Activated gamma-delta T cell treated with Interleukin-2 at 50 U/mL for 16 hours (primary cell): Measurements from ENCODE around the gene PRPF40B.
"Not testable (repeated sequence)": the region's sequence is repeated elsewhere in the genome, so short reads cannot be mapped to it uniquely, and the experiment has no call there.

ENCODE experiments used
- DNase-seq: peaks from one replicate; pipeline ENCODE4 v3.0.0-alpha.2; 2020

The PRPF40B gene

DNA sequence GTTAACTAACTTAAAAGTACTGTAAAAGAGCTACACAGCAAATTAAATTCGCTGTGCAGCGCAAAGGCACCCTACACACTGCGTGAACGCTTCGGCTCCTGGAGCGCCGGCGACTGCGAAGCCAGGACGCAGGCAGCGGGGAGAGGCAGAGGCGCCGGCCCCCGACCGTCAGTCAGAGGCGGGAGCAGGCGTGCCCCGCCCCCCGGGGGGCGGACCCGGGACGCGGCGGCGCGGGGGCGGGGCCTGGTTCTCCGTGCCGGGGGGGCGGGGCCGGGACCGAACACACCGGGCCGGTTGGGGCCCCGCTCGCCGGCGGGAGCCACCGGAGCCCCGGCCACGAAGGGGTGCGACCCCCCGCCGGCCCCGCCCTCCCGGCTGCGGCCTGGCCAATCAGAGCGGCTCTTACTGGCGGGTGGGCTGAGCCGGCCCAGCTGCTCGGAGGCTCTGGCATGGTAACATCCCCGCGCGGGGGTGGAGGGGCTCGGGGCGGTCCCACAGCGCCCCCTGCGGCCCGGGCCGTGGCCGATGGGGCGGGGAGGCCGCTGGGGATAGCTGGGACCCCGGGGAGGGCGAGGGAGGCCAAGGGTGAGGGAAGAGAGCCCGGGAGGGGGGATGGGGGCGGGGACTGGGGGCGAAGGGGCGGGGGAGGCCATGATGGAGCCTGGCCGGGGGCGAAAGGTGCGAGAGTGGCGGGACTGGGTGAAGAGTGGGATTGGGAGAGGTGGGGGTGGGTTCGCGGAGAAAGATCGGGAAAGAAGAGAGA is at the start of gene PRPF40B:
TSS of gene PRPF40B (plus strand) at position 420 of the 763 bp plus-strand sequence. CDS start at position 450, 30 bp downstream.
- DNase-seq: peak; percentile 80

GRCh38 chr12:49577589-49578315 is 45.6 kb upstream of the PRPF40B start:
- no peak for DNase-seq

DNA sequence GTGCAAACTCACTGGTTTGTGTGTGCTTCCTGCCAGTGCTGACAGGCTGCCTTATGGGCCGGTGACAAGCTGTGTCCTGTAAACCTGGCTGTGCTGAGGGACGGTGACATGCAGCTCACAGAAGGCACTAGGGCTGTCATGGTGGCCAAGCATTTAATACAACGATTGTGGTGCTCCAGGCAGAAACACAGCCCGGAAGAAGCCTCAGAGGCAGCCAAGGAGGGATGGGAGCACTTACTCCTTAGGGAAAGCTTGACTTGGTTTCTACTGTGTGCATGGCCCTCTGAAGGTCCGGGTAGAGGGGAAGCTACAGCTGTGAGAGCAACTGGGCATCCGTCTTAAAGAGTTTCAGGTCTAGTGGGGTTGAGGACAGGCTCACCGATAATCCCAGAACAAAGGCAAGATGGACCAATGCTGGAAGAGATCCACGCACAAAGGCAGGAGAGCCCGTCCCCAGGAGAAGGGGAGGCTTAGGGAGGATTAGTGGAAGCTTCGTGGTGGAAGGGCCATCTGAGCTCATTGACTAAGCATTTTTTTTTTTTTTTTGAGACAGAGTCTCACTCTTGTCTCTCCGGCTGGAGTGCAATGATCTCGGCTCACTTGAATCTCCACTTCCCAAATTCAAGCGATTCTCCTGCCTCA is 44.8 kb upstream of the PRPF40B start:
- DNase-seq: no peak

- peak; percentile 57 for DNase-seq
Observed at GRCh38 chr12:49580572-49581535, 42.5 kb upstream of the PRPF40B start.

- DNase-seq: no peak
Observed at GRCh38 chr12:49582201-49582600, 41.2 kb upstream of the PRPF40B start.

GRCh38 chr12:49582850-49583249 is 40.5 kb upstream of the PRPF40B start:
- no peak for DNase-seq

DNA sequence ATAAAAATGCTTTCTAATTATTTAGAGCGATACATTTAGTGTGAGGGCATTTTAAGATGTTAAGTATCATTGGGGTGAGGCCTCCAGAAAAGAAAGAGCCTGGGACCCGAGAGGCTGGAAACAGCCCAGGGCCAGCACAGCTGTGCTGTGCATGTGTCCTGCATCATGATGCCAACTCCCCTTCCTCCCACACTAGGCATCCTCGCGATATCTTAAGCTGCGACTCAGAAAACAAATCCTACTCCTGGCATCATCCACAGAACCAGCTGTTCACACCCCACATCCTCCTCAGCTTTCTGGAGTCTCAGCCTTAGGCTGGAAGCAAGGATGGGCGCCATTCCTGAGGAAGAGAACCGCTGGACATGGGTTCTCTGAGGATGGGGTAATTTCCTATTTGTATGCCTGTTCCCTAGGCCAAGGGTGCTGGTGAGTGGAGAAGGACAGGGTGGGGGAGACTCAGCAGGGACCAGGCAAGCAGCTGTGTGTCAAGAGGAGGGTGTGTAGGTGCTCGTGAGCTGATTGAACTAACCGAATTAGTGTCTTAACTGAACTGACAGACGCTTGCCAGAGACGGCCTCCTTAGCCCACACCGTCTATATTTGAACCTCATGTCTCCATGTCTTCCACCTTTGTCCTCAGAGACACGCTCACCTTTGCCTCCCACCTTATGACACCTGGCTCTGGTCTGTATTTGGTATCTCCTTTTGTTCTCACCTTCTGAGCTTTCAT is 39.8 kb upstream of the PRPF40B start:
- DNase-seq: no peak

GRCh38 chr12:49584591-49584990 is 38.8 kb upstream of the PRPF40B start:
- no peak for DNase-seq

GRCh38 chr12:49585477-49586459 is 37.6 kb upstream of the PRPF40B start:
- DNase-seq: no peak

GRCh38 chr12:49587174-49587908 is 36.0 kb upstream of the PRPF40B start:
- DNase-seq: no peak

DNA sequence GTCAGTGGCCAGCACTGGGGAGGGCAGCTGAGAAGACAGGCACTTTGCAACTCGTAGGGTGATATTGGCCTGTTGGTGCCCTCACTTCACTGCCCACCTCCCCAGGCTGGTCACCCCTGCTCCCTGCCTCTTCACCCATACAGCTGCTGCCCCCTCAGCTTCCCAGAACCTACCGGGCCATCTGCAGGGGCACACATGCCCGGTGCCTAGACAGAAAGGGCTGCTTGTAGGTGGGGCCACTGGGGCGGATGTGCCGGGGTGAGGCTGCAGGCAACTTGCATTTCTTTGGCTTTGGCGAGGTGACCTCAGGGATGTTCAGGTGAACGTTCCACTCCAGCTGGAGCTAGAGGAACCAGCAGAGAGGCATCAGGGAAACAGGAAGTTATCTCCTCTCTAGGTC is 35.1 kb upstream of the PRPF40B start:
- no peak for DNase-seq

DNA sequence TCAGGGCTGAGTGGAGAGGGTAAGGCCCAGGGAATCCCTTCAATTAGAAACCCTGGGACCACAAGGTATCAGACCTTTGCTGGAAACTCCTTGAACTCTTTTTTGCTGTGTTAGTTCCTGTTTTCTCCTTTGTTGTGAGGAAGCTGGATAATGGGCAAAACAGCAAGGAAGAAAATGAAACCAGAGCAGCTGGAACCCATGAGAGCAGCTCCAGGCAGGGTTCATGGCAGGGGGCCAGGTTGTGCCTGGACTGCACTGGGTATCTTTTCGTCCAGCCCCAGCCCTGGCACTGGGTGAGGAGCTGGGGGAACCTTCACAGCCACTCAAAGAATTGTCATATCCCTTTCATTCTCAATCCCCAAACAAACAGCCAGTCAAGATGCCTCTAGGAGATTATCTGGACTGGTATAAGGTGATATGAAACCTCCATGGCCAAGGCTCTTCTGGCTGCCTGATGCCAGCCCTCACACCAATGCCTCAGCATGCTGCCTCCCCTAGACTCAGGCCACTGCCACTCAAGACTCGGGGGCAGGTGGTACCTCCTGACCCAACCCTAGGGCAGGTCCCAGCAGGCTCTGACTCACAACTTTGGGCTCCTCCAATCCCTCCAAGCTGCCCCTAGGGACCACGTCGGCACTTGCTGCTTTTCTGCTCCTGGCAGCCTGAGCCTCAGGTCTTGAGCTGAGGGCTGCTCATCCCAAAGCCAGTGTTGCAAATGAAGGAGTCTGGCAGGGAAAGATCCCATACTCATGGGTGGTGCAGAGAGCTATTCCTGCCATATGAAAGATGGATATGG is 34.4 kb upstream of the PRPF40B start:
- DNase-seq: no peak

DNA sequence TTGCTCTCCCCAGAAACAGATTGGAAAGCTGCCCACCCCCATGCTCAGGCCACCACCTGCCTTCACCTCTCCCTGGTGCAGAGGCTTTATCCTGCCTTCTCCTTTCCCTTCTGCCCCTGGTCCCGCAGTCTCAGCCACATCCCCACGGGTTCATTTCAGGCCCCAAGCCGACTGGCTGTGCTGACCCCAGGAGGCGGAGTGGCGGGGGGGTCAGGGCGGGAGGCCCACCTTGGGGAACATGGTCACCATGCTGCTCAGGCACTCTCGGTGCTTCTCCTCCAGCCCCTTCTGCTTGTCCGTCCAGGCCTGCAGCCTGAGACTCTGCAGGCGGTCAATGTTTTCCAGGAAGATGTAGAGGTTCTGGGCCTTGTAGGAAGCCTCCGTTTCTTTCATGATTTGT is 24.8 kb upstream of the PRPF40B start:
- DNase-seq: no peak

GRCh38 chr12:49599961-49600360 is 23.4 kb upstream of the PRPF40B start:
- no peak for DNase-seq

GRCh38 chr12:49603721-49604120 is 19.6 kb upstream of the PRPF40B start:
- DNase-seq: no peak

DNA sequence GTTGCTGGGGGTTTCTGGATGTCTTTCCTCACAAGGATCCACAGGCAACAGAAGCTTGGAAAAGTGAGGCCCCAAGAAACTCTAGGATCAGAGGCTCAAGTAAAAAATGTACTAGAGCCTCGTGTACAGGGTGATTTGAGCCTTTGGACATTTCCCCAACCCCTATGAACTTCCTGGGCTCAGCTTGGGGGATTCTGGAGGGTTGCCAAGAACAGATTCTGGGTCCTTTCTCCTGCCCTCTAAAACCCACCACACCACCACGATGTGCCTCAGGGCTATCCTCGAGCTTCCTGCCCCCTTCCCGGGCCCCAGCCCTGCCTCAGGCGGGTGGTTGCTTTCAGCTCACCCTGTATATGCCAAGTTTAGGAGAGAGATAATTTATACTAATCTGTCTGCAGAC is 18.5 kb upstream of the PRPF40B start:
- DNase-seq: no peak

DNA sequence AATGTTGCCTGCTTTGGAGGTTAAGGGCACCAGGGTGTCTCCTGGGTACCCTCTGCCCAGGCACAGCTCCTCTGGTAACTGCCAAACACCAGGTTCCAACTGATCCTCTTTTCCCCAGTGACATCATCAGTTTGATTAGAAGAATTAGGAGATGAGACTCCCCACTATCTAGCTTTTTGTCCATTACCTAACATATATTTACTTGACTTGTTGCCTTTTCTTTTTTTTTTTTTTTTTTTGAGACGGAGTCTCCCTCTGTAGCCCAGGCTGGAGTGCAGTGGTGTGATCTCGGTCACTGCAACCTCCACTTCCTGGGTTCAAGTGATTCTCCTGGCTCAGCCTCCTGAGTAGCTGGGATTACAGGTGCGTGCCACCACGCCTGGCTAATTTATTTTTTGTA is 17.8 kb upstream of the PRPF40B start, which contains the start of gene FAM186B:
TSS of gene FAM186B (minus strand) at position 101 of the 400 bp plus-strand sequence. CDS start 162 bp downstream, outside the sequence.
- DNase-seq: not testable (repeated sequence)

DNA sequence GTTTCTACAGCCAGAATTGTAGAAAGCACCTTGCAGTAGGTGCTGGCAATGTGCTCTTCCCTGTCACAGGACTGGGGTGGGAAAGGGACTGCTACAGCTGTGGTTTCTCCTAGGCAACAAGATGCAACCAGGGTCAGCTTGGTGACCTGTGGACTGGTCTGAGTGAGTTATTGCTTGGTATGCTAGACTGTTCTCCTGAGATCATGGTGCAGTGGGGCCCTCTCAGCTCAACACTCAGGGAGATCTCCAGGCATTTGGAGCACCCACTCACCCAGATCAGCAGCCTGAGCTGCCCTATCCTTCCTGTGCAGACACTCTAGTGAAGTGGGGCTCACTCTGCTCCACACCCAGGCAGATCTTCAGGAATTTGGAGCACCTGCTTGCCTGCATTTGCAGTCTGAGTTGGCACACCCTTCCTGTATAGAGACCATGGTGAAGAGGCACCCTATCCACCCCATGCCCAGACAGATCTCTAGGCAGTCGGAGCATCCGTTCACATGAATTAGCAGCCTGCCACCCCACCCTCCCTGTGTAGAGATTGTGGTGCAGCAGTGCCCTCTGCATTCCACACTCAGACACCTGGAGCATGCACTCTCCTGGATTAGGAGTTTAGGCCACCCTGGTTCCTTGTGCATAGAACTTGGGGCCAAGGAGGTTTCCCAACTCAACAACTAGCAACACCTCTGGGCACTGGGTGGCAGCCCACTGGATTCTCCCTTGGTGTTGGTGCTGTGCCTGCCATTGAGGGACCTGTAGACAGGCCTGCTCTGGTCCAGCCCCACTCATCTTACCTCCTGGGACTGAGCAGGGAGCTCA is 14.1 kb upstream of the PRPF40B start:
- no peak for DNase-seq
